HepG2 (cell line): Measurements from ENCODE around the gene ADPRHL1. TPM values are rescaled to one million over a fixed set of nuclear protein-coding genes. Genes with fewer than 3 reads are reported as not detected.

Source experiments
- ASH2L ChIP-seq: fragments of 300-600, 200-600 bp; sonication (generic); IDR thresholded peaks from 2 replicates; pipeline ENCODE4 v1.7.0; 2017; ENCODE audit warnings: low read depth, mild to moderate bottlenecking, moderate library complexity, mixed read lengths, low read length; ENCODE audit not compliant: insufficient read length
- EED ChIP-seq: sonication (generic); formaldehyde crosslinking; IDR thresholded peaks from 2 replicates; pipeline ENCODE4 v1.5.0; 2020; ENCODE audit warnings: mild to moderate bottlenecking, missing genetic modification reagents
- ETV5 ChIP-seq: IDR thresholded peaks from 2 replicates; pipeline ENCODE4 v1.6.1; 2018; ENCODE audit warnings: missing biosample characterization, missing genetic modification reagents, inconsistent platforms, borderline replicate concordance
- GABPB1 ChIP-seq: IDR thresholded peaks from 2 replicates; pipeline ENCODE4 v1.6.1; 2016; ENCODE audit warnings: mild to moderate bottlenecking, missing genetic modification reagents, moderate library complexity, missing compliant biosample characterization
- GFI1 ChIP-seq: sonication (generic); formaldehyde crosslinking; IDR thresholded peaks from 2 replicates; pipeline ENCODE4 v1.5.0; 2020; ENCODE audit warnings: missing genetic modification reagents, mild to moderate bottlenecking, borderline replicate concordance
- MED1 ChIP-seq: sonication (generic); formaldehyde crosslinking; IDR thresholded peaks from 2 replicates; pipeline ENCODE4 v1.4.0; 2020; ENCODE audit warnings: missing genetic modification reagents
- POLR2A ChIP-seq, 2 experiments: IDR thresholded peaks; 2 replicates each; pipeline ENCODE4 v1.6.1; 2011; ENCODE audit warnings: low read depth in 2 of 2, low read length in 2 of 2, mild to moderate bottlenecking in 1 of 2, moderate library complexity in 1 of 2; ENCODE audit not compliant: insufficient read depth in 1 of 2
- RXRB ChIP-seq: IDR thresholded peaks from 2 replicates; pipeline ENCODE4 v1.6.1; 2016; ENCODE audit warnings: borderline replicate concordance, missing genetic modification reagents, missing compliant biosample characterization
- SIX4 ChIP-seq: sonication (generic); formaldehyde crosslinking; IDR thresholded peaks from 2 replicates; pipeline ENCODE4 v1.4.0; 2020; ENCODE audit warnings: missing genetic modification reagents
- XRCC5 ChIP-seq: fragments of 200-400 bp; formaldehyde crosslinking; optimal IDR thresholded peaks from 2 replicates; pipeline ENCODE3; 2017; ENCODE audit warnings: mild to moderate bottlenecking, low read length
- ZNF138 ChIP-seq: sonication (generic); formaldehyde crosslinking; IDR thresholded peaks from 2 replicates; pipeline ENCODE4 v1.5.0; 2020; ENCODE audit warnings: mild to moderate bottlenecking, low read depth, missing genetic modification reagents
- ZNF224 ChIP-seq: sonication (generic); formaldehyde crosslinking; IDR thresholded peaks from 2 replicates; pipeline ENCODE4 v1.5.0; 2020; ENCODE audit warnings: mild to moderate bottlenecking, missing genetic modification reagents
- ZNF547 ChIP-seq: sonication (generic); formaldehyde crosslinking; IDR thresholded peaks from 2 replicates; pipeline ENCODE4 v1.5.1; 2020; ENCODE audit warnings: mild to moderate bottlenecking, missing genetic modification reagents
- ZNF549 ChIP-seq: sonication (generic); formaldehyde crosslinking; IDR thresholded peaks from 2 replicates; pipeline ENCODE4 v1.5.0; 2020; ENCODE audit warnings: missing genetic modification reagents
- polyA plus RNA-seq, 8 experiments: library from polyadenylated mRNA; depleted of rRNA in 3 of 8; stranded (reverse) in 7 of 8; unstranded in 1 of 8; fragments of >200 nt; fragmentation: Illumina TruSeq in 4 of 8; extraction: Trizol in 4 of 8; gene quantifications; 2 replicates each; pipeline versions ENCODE4 v1.2.1 to v1.2.3, GENCODE V29; 2011 to 2016; ENCODE audit warnings: low read depth in 4 of 8, missing spikeins in 1 of 8, mixed read lengths in 1 of 8; ENCODE audit not compliant: insufficient read depth in 1 of 8
- total RNA-seq, 5 experiments: library from RNA; depleted of rRNA; stranded (reverse); fragments of >200 nt; fragmentation: Illumina TruSeq; extraction: Trizol; gene quantifications; 2 replicates each; pipeline ENCODE4 v1.2.3, GENCODE V29; 2016; ENCODE audit warnings: low read depth in 1 of 5
- TF ChIP-seq, protein P1 (sequence below): sonication (generic); formaldehyde crosslinking; IDR thresholded peaks from 2 replicates; pipeline ENCODE4 v1.5.1; 2020; ENCODE audit warnings: missing genetic modification reagents, mild to moderate bottlenecking, borderline replicate concordance
- TF ChIP-seq, protein P2 (sequence below): IDR thresholded peaks from 2 replicates; pipeline ENCODE4 v1.6.1; 2016; ENCODE audit warnings: low read depth, borderline replicate concordance
- TF ChIP-seq, protein P3 (sequence below), 2 experiments: sonication (generic) in 1 of 2; formaldehyde crosslinking in 1 of 2; IDR thresholded peaks; 2 replicates each; pipeline versions ENCODE4 v1.4.0 to v1.6.1; 2016 to 2020; ENCODE audit warnings: borderline replicate concordance in 1 of 2, low read depth in 1 of 2, mild to moderate bottlenecking in 1 of 2, missing genetic modification reagents in 1 of 2
- TF ChIP-seq, protein P4 (sequence below): sonication (generic); formaldehyde crosslinking; IDR thresholded peaks from 2 replicates; pipeline ENCODE4 v1.9.0; 2022; ENCODE audit warnings: missing genetic modification reagents, mild to moderate bottlenecking, borderline replicate concordance
- TF ChIP-seq, protein P5 (sequence below): sonication (generic); formaldehyde crosslinking; IDR thresholded peaks from 2 replicates; pipeline ENCODE4 v1.5.1; 2020; ENCODE audit warnings: missing genetic modification reagents, mild to moderate bottlenecking, borderline replicate concordance

Gene ADPRHL1
- total and polyA plus RNA-seq, 2 of the 13 experiments (the other 11 are each of a cell fraction or from before 2014, with no cell fraction given): 0.34 to 0.40 TPM

DNA sequence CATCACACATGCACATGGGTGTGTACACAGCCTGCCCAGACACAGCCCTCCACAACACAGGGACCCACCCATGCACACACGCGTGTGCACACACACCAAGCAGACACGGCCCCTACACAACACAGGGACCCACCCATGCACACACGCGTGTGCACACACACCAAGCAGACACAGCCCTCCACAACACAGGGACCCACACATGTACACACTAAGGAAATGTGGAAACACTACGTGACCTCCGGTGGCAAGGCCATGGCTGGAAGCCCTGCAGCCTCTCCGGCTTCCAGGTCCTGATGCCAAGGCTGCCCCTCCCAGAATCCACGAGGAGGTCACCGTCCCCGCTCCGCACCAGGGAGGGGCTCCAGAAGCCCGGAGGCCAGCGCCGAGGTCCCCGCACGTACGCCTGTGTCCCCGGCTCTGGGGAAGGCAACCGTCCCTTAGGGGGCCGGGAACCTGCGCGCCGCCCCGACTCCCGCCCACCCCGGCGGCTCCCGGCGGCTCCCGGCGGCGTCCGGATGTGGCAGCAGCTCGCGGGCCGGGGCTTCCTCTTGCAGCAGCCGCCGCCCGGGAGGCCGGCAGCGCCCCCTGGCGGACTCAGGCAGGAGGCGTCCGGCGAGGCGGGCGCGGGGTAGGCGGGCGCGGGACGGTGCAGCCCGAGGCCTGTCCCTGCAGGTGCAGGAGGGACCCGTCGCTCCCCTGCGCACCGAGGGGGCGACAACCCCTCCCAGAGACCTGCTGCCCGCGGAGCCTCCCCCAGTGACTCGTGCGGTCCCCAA is 59.5 kb downstream of the ADPRHL1 start (continued):
- peak; percentile 74; the same call in 1 of the 2 replicates for TF ChIP-seq EED
- 0 out of 2 replicates have a peak, but pooled peaks have one; percentile 44 for TF ChIP-seq ZNF547 (CRISPR knock-in tag)
- TF ChIP-seq, protein P1, sequence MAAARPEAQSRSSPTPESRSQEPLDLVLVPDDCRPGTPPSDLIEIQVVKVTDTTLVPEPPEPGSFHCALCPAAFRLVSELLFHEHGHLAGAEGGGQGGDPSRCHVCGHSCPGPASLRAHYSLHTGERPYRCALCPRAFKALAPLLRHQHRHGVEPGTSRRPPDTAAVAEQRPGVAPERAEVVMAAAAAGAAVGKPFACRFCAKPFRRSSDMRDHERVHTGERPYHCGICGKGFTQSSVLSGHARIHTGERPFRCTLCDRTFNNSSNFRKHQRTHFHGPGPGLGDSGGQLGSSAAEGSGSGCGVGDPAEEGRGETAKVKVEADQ (CRISPR knock-in tag): peak; percentile 51; the same call in 1 of the 2 replicates
- no peak for TF ChIP-seq SIX4
- TF ChIP-seq, protein P2, sequence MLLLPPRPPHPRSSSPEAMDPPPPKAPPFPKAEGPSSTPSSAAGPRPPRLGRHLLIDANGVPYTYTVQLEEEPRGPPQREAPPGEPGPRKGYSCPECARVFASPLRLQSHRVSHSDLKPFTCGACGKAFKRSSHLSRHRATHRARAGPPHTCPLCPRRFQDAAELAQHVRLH: no peak
- no peak for TF ChIP-seq ZNF549 (CRISPR knock-in tag)
- peak; percentile 58; the same call in 1 of the 2 replicates for TF ChIP-seq GABPB1 (CRISPR knock-in tag)
- peak; percentile 50; the same call in 1 of the 2 replicates for TF ChIP-seq ETV5 (CRISPR knock-in tag)
- TF ChIP-seq, protein P3, sequence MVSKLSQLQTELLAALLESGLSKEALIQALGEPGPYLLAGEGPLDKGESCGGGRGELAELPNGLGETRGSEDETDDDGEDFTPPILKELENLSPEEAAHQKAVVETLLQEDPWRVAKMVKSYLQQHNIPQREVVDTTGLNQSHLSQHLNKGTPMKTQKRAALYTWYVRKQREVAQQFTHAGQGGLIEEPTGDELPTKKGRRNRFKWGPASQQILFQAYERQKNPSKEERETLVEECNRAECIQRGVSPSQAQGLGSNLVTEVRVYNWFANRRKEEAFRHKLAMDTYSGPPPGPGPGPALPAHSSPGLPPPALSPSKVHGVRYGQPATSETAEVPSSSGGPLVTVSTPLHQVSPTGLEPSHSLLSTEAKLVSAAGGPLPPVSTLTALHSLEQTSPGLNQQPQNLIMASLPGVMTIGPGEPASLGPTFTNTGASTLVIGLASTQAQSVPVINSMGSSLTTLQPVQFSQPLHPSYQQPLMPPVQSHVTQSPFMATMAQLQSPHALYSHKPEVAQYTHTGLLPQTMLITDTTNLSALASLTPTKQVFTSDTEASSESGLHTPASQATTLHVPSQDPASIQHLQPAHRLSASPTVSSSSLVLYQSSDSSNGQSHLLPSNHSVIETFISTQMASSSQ (IDR thresholded peaks at IDR 0.05; ENCODE audit: low read depth): no peak
- TF ChIP-seq, protein P3 (CRISPR knock-in tag; IDR thresholded peaks at IDR 0.05; ENCODE audit: borderline replicate concordance): 0 out of 2 replicates have a peak, but pooled peaks have one; percentile 22
- TF ChIP-seq MED1 (CRISPR knock-in tag): peak; percentile 31; the same call in 1 of the 2 replicates
- peak; percentile 51 for TF ChIP-seq XRCC5
- TF ChIP-seq, protein P4, sequence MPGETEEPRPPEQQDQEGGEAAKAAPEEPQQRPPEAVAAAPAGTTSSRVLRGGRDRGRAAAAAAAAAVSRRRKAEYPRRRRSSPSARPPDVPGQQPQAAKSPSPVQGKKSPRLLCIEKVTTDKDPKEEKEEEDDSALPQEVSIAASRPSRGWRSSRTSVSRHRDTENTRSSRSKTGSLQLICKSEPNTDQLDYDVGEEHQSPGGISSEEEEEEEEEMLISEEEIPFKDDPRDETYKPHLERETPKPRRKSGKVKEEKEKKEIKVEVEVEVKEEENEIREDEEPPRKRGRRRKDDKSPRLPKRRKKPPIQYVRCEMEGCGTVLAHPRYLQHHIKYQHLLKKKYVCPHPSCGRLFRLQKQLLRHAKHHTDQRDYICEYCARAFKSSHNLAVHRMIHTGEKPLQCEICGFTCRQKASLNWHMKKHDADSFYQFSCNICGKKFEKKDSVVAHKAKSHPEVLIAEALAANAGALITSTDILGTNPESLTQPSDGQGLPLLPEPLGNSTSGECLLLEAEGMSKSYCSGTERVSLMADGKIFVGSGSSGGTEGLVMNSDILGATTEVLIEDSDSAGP (CRISPR knock-in tag): peak; percentile 53; the same call in 1 of the 2 replicates
- TF ChIP-seq, protein P5, sequence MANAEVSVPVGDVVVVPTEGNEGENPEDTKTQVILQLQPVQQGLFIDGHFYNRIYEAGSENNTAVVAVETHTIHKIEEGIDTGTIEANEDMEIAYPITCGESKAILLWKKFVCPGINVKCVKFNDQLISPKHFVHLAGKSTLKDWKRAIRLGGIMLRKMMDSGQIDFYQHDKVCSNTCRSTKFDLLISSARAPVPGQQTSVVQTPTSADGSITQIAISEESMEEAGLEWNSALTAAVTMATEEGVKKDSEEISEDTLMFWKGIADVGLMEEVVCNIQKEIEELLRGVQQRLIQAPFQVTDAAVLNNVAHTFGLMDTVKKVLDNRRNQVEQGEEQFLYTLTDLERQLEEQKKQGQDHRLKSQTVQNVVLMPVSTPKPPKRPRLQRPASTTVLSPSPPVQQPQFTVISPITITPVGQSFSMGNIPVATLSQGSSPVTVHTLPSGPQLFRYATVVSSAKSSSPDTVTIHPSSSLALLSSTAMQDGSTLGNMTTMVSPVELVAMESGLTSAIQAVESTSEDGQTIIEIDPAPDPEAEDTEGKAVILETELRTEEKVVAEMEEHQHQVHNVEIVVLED (CRISPR knock-in tag): no peak
- peak; percentile 67; the same call in 1 of the 2 replicates for TF ChIP-seq GFI1 (CRISPR knock-in tag)
- TF ChIP-seq POLR2A (IDR thresholded peaks at IDR 0.05; ENCODE audit: insufficient read depth in 1 of 2, low read depth in 2 of 2, low read length in 2 of 2): peak in 1 of 2 experiments; percentile 50; a peak in 1 of 4 replicates
- 0 out of 2 replicates have a peak, but pooled peaks have one; percentile 55 for TF ChIP-seq ZNF224 (CRISPR knock-in tag)
- no peak for TF ChIP-seq ZNF138 (CRISPR knock-in tag)
- no peak for TF ChIP-seq RXRB (CRISPR knock-in tag)
- TF ChIP-seq ASH2L: peak; percentile 24
